Measurements from ENCODE around the gene C21orf58. TPM values are rescaled to one million over a fixed set of nuclear protein-coding genes. Genes with fewer than 3 reads are reported as not detected.

C21orf58 gene
- total RNA-seq, 1 experiment from 2014 or later, result 35.1 TPM

DNA sequence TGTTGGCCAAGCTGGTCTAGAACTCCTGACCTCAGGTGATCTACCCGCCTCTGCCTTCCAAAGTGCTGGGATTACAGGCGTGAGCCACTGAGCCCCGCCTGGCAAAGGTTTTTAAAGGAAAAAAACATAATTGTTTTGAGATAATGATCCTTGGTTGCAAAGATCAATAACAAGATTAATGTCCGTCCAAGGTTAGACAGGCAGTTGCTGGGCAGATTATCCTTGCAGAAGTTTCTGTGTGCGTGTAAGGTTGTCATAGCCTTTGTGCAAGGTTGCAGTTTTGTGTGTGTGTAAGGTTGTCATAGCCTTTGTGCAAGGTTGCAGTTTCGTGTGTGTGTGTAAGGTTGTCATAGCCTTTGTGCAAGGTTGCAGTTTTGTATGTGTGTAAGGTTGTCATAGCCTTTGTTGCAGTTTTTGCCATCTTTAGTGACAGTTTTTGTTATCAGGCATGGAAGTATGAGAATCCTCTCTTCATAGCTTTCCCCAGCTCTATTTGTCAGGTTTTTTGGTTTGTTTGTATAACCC lies 34.0 kb downstream of the C21orf58 start:
- Mint-ChIP-seq H3K27me3 (ENCODE audit: low read depth) (no peaks in the 10 kb centered on the region), H3K4me1 (peaks cover 37% of the 10 kb centered on the region), H3K36me3 (peaks cover 19% of the 10 kb centered on the region), H3K27ac (peak overlapping the region; percentile 43), H3K4me3 (no peak overlapping the region), H3K9me3 (no peaks in the 10 kb centered on the region)
- POLR2A ChIA-PET, result no interaction called here
- ATAC-seq (no peak), DNase-seq (ENCODE audit: low spot score) (no peak)
- TF ChIP-seq, protein P1, sequence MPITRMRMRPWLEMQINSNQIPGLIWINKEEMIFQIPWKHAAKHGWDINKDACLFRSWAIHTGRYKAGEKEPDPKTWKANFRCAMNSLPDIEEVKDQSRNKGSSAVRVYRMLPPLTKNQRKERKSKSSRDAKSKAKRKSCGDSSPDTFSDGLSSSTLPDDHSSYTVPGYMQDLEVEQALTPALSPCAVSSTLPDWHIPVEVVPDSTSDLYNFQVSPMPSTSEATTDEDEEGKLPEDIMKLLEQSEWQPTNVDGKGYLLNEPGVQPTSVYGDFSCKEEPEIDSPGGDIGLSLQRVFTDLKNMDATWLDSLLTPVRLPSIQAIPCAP (CRISPR knock-in tag; IDR thresholded peaks at IDR 0.05), result no peak
- no peak for TF ChIP-seq ETV6 (CRISPR knock-in tag; IDR thresholded peaks at IDR 0.05)
- TF ChIP-seq, protein P2, sequence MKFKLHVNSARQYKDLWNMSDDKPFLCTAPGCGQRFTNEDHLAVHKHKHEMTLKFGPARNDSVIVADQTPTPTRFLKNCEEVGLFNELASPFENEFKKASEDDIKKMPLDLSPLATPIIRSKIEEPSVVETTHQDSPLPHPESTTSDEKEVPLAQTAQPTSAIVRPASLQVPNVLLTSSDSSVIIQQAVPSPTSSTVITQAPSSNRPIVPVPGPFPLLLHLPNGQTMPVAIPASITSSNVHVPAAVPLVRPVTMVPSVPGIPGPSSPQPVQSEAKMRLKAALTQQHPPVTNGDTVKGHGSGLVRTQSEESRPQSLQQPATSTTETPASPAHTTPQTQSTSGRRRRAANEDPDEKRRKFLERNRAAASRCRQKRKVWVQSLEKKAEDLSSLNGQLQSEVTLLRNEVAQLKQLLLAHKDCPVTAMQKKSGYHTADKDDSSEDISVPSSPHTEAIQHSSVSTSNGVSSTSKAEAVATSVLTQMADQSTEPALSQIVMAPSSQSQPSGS (CRISPR knock-in tag; IDR thresholded peaks at IDR 0.05; ENCODE audit: borderline replicate concordance, low read depth), result no peak
- TF ChIP-seq HMGA2 (CRISPR knock-in tag; IDR thresholded peaks at IDR 0.05), result no peak
- TF ChIP-seq IRF2 (CRISPR knock-in tag; IDR thresholded peaks at IDR 0.05; ENCODE audit: borderline replicate concordance, low read depth), result no peak
- TF ChIP-seq, protein P3, sequence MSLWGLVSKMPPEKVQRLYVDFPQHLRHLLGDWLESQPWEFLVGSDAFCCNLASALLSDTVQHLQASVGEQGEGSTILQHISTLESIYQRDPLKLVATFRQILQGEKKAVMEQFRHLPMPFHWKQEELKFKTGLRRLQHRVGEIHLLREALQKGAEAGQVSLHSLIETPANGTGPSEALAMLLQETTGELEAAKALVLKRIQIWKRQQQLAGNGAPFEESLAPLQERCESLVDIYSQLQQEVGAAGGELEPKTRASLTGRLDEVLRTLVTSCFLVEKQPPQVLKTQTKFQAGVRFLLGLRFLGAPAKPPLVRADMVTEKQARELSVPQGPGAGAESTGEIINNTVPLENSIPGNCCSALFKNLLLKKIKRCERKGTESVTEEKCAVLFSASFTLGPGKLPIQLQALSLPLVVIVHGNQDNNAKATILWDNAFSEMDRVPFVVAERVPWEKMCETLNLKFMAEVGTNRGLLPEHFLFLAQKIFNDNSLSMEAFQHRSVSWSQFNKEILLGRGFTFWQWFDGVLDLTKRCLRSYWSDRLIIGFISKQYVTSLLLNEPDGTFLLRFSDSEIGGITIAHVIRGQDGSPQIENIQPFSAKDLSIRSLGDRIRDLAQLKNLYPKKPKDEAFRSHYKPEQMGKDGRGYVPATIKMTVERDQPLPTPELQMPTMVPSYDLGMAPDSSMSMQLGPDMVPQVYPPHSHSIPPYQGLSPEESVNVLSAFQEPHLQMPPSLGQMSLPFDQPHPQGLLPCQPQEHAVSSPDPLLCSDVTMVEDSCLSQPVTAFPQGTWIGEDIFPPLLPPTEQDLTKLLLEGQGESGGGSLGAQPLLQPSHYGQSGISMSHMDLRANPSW (CRISPR knock-in tag; conservative IDR thresholded peaks at IDR 0.05; ENCODE audit: low read depth), result no peak
- TF ChIP-seq GRHL2 (CRISPR knock-in tag; IDR thresholded peaks at IDR 0.05; ENCODE audit: insufficient replicate concordance, severe bottlenecking), result no peak
- TF ChIP-seq, protein P4, sequence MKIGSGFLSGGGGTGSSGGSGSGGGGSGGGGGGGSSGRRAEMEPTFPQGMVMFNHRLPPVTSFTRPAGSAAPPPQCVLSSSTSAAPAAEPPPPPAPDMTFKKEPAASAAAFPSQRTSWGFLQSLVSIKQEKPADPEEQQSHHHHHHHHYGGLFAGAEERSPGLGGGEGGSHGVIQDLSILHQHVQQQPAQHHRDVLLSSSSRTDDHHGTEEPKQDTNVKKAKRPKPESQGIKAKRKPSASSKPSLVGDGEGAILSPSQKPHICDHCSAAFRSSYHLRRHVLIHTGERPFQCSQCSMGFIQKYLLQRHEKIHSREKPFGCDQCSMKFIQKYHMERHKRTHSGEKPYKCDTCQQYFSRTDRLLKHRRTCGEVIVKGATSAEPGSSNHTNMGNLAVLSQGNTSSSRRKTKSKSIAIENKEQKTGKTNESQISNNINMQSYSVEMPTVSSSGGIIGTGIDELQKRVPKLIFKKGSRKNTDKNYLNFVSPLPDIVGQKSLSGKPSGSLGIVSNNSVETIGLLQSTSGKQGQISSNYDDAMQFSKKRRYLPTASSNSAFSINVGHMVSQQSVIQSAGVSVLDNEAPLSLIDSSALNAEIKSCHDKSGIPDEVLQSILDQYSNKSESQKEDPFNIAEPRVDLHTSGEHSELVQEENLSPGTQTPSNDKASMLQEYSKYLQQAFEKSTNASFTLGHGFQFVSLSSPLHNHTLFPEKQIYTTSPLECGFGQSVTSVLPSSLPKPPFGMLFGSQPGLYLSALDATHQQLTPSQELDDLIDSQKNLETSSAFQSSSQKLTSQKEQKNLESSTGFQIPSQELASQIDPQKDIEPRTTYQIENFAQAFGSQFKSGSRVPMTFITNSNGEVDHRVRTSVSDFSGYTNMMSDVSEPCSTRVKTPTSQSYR (CRISPR knock-in tag; IDR thresholded peaks at IDR 0.05), result no peak
- TF ChIP-seq, protein P5, sequence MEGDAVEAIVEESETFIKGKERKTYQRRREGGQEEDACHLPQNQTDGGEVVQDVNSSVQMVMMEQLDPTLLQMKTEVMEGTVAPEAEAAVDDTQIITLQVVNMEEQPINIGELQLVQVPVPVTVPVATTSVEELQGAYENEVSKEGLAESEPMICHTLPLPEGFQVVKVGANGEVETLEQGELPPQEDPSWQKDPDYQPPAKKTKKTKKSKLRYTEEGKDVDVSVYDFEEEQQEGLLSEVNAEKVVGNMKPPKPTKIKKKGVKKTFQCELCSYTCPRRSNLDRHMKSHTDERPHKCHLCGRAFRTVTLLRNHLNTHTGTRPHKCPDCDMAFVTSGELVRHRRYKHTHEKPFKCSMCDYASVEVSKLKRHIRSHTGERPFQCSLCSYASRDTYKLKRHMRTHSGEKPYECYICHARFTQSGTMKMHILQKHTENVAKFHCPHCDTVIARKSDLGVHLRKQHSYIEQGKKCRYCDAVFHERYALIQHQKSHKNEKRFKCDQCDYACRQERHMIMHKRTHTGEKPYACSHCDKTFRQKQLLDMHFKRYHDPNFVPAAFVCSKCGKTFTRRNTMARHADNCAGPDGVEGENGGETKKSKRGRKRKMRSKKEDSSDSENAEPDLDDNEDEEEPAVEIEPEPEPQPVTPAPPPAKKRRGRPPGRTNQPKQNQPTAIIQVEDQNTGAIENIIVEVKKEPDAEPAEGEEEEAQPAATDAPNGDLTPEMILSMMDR (IDR thresholded peaks at IDR 0.05), result no peak
- TF ChIP-seq, protein P6, sequence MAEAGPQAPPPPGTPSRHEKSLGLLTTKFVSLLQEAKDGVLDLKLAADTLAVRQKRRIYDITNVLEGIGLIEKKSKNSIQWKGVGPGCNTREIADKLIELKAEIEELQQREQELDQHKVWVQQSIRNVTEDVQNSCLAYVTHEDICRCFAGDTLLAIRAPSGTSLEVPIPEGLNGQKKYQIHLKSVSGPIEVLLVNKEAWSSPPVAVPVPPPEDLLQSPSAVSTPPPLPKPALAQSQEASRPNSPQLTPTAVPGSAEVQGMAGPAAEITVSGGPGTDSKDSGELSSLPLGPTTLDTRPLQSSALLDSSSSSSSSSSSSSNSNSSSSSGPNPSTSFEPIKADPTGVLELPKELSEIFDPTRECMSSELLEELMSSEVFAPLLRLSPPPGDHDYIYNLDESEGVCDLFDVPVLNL (CRISPR knock-in tag; IDR thresholded peaks at IDR 0.05; ENCODE audit: borderline replicate concordance, low read depth), result no peak
- TF ChIP-seq EMX1 (CRISPR knock-in tag; IDR thresholded peaks at IDR 0.05), result no peak
- no peak for TF ChIP-seq ZNF219 (CRISPR knock-in tag; IDR thresholded peaks at IDR 0.05; ENCODE audit: borderline replicate concordance)
- TF ChIP-seq FOXJ3 (CRISPR knock-in tag; IDR thresholded peaks at IDR 0.05; ENCODE audit: borderline replicate concordance), result no peak
- no peak for TF ChIP-seq ZNF396 (CRISPR knock-in tag; IDR thresholded peaks at IDR 0.05; ENCODE audit: borderline replicate concordance)
- TF ChIP-seq NFE2L1 (CRISPR knock-in tag; IDR thresholded peaks at IDR 0.05), result no peak
- TF ChIP-seq ZNF138 (CRISPR knock-in tag; conservative IDR thresholded peaks at IDR 0.05), result no peak
- CTCF ChIA-PET, result no interaction called here
